WTC11 (cell line): ENCODE results near the gene EPYC.

Source experiments
- ATF2 ChIP-seq: sonication (generic); formaldehyde crosslinking; IDR thresholded peaks from 2 replicates; pipeline ENCODE4 v1.8.1; 2022; ENCODE audit warnings: low read depth, missing genetic modification reagents, borderline replicate concordance
- CBFB ChIP-seq: sonication (generic); formaldehyde crosslinking; IDR thresholded peaks from 2 replicates; pipeline ENCODE4 v1.8.1; 2022; ENCODE audit warnings: mild to moderate bottlenecking, low read depth, missing genetic modification reagents
- CREB1 ChIP-seq: sonication (generic); formaldehyde crosslinking; IDR thresholded peaks from 2 replicates; pipeline ENCODE4 v1.8.0; 2023; ENCODE audit warnings: mild to moderate bottlenecking, missing genetic modification reagents
- CREM ChIP-seq: sonication (generic); formaldehyde crosslinking; IDR thresholded peaks from 2 replicates; pipeline ENCODE4 v1.8.1; 2022; ENCODE audit warnings: mild to moderate bottlenecking, missing genetic modification reagents, moderate library complexity
- FOXJ3 ChIP-seq: sonication (generic); formaldehyde crosslinking; IDR thresholded peaks from 2 replicates; pipeline ENCODE4 v1.9.0; 2021; ENCODE audit warnings: missing genetic modification reagents, mild to moderate bottlenecking, borderline replicate concordance
- NR1H2 ChIP-seq: sonication (generic); formaldehyde crosslinking; IDR thresholded peaks from 2 replicates; pipeline ENCODE4 v1.9.0; 2021; ENCODE audit warnings: mild to moderate bottlenecking, moderate library complexity, missing genetic modification reagents
- USF1 ChIP-seq: sonication (generic); formaldehyde crosslinking; IDR thresholded peaks from 2 replicates; pipeline ENCODE4 v1.8.0; 2022; ENCODE audit warnings: mild to moderate bottlenecking, missing genetic modification reagents
- ZNF121 ChIP-seq: sonication (generic); formaldehyde crosslinking; IDR thresholded peaks from 2 replicates; pipeline ENCODE4 v1.8.0; 2023; ENCODE audit warnings: missing genetic modification reagents
- TF ChIP-seq, protein P1 (sequence below): fragments of 200-600 bp; IDR thresholded peaks from 2 replicates; pipeline ENCODE4 v1.8.0; 2022; ENCODE audit warnings: antibody characterized with exemption

GRCh38 chr12:90920222-90920621 is 84.5 kb downstream of the EPYC start:
- TF ChIP-seq, protein P1, sequence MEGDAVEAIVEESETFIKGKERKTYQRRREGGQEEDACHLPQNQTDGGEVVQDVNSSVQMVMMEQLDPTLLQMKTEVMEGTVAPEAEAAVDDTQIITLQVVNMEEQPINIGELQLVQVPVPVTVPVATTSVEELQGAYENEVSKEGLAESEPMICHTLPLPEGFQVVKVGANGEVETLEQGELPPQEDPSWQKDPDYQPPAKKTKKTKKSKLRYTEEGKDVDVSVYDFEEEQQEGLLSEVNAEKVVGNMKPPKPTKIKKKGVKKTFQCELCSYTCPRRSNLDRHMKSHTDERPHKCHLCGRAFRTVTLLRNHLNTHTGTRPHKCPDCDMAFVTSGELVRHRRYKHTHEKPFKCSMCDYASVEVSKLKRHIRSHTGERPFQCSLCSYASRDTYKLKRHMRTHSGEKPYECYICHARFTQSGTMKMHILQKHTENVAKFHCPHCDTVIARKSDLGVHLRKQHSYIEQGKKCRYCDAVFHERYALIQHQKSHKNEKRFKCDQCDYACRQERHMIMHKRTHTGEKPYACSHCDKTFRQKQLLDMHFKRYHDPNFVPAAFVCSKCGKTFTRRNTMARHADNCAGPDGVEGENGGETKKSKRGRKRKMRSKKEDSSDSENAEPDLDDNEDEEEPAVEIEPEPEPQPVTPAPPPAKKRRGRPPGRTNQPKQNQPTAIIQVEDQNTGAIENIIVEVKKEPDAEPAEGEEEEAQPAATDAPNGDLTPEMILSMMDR: no peak
- TF ChIP-seq ZNF121 (CRISPR knock-in tag) (no peak), ATF2 (no peak), NR1H2 (CRISPR knock-in tag) (no peak), FOXJ3 (CRISPR knock-in tag) (no peak), CREM (CRISPR knock-in tag) (no peak), CBFB (CRISPR knock-in tag) (no peak), CREB1 (CRISPR knock-in tag) (no peak), USF1 (CRISPR knock-in tag) (no peak)
